SK-N-SH (cell line): Measurements from ENCODE around the gene GYS2. TPM values are rescaled to one million over a fixed set of nuclear protein-coding genes. Genes with fewer than 3 reads are reported as not detected.

Source experiments
- CTCF ChIA-PET: fragments of 300-600, 350-600 bp; formaldehyde crosslinking; extraction: SDS; loops from one replicate; lab custom pipeline; 2021; lab: Yijun Ruan, JAX
- POLR2A ChIA-PET: fragments of 350-600 bp; sonication (Branson Sonifier 250); formaldehyde crosslinking; extraction: SDS; loops from one replicate; lab custom pipeline; 2020; ENCODE audit warnings: antibody characterized with exemption, inconsistent platforms; lab: Yijun Ruan, JAX
- DNase-seq: peaks from one replicate; pipeline ENCODE4 v3.0.0; 2012
- H2AFZ ChIP-seq: fragments of 200-600 bp; sonication (generic); 2 replicates; pipeline ENCODE4 v1.8.1; 2016; ENCODE audit warnings: antibody characterized with exemption, mild to moderate bottlenecking, low read depth
- H3F3A ChIP-seq: fragments of 200-600 bp; sonication (generic); replicated peaks from 2 replicates; pipeline ENCODE3; 2016; ENCODE audit warnings: antibody characterized with exemption, mild to moderate bottlenecking; ENCODE audit not compliant: insufficient read depth
- H3K27ac ChIP-seq, 2 experiments: fragments of 200-500 bp in 1 of 2; fragments of 200-600 bp in 1 of 2; sonication (Bioruptor generic) in 1 of 2; sonication (generic), shearing (Covaris generic) in 1 of 2; 2 replicates each; pipeline versions ENCODE4 v1.5.1 to v1.6.1; 2014 to 2016; ENCODE audit warnings: low read depth in 2 of 2, inconsistent platforms in 1 of 2, low read length in 1 of 2, mild to moderate bottlenecking in 1 of 2, mixed read lengths in 1 of 2
- H3K27me3 ChIP-seq: fragments of 200-600 bp; sonication (generic), shearing (Covaris generic); 2 replicates; pipeline ENCODE4 v1.6.1; 2016; ENCODE audit warnings: mixed run types; ENCODE audit not compliant: insufficient read depth
- H3K36me3 ChIP-seq, 2 experiments: fragments of 200-500 bp in 1 of 2; fragments of 200-600 bp in 1 of 2; sonication (Bioruptor generic) in 1 of 2; sonication (generic) in 1 of 2; replicated peaks in 1 of 2; 2 replicates each; pipeline versions ENCODE3 to v1.5.1; 2014 to 2016; ENCODE audit warnings: low read length in 1 of 2, mild to moderate bottlenecking in 1 of 2; ENCODE audit not compliant: insufficient read depth in 2 of 2, control insufficient read depth in 1 of 2
- H3K4me1 ChIP-seq, 2 experiments: fragments of 200-500 bp in 1 of 2; fragments of 200-600 bp in 1 of 2; sonication (Bioruptor generic) in 1 of 2; sonication (generic), shearing (Covaris generic) in 1 of 2; 2 replicates each; pipeline versions ENCODE4 v1.5.1 to v1.6.1; 2014 to 2016; ENCODE audit warnings: low read depth in 1 of 2, low read length in 1 of 2, mixed run types in 1 of 2; ENCODE audit not compliant: insufficient read depth in 2 of 2, control insufficient read depth in 1 of 2
- H3K4me2 ChIP-seq: fragments of 200-600 bp; sonication (generic), shearing (Covaris generic); 2 replicates; pipeline ENCODE4 v1.6.1; 2017; ENCODE audit warnings: mixed run types
- H3K4me3 ChIP-seq, 2 experiments: fragments of 200-500 bp in 1 of 2; fragments of 200-600 bp in 1 of 2; sonication (Bioruptor generic) in 1 of 2; sonication (generic), shearing (Covaris generic) in 1 of 2; 2 replicates each; pipeline versions ENCODE4 v1.5.1 to v1.8.1; 2014 to 2016; ENCODE audit warnings: low read depth in 2 of 2, inconsistent platforms in 1 of 2, low read length in 1 of 2, mild to moderate bottlenecking in 1 of 2, mixed read lengths in 1 of 2, moderate library complexity in 1 of 2
- H3K79me2 ChIP-seq: fragments of 200-600 bp; sonication (generic); 2 replicates; pipeline ENCODE4 v1.8.1; 2017; ENCODE audit warnings: mild to moderate bottlenecking; ENCODE audit not compliant: insufficient read depth
- H3K9ac ChIP-seq: fragments of 200-600 bp; sonication (generic); 2 replicates; pipeline ENCODE4 v1.6.1; 2017; ENCODE audit warnings: mixed run types
- H3K9me2 ChIP-seq: fragments of 200-600 bp; sonication (generic); 2 replicates; pipeline ENCODE4 v1.6.1; 2017; ENCODE audit warnings: mixed run types
- H3K9me3 ChIP-seq: fragments of 200-600 bp; sonication (generic); 2 replicates; pipeline ENCODE4 v1.6.1; 2017; ENCODE audit warnings: mixed run types, mild to moderate bottlenecking, moderate library complexity
- H4K20me1 ChIP-seq: fragments of 200-600 bp; sonication (generic); 2 replicates; pipeline ENCODE4 v1.6.1; 2017; ENCODE audit warnings: mild to moderate bottlenecking, mixed run types; ENCODE audit not compliant: insufficient read depth
- CHD2 ChIP-seq: fragments of 150-350 bp; IDR thresholded peaks from 2 replicates; pipeline ENCODE4 v1.6.1; 2018; ENCODE audit warnings: low read length; ENCODE audit not compliant: partially characterized antibody
- CTCF ChIP-seq: fragments of 200-600 bp; sonication (generic); IDR thresholded peaks from 2 replicates; pipeline ENCODE4 v1.6.1; 2017; ENCODE audit warnings: antibody characterized with exemption, mild to moderate bottlenecking, moderate library complexity
- EZH2phosphoT487 ChIP-seq: fragments of 200-600 bp; sonication (generic); IDR thresholded peaks from 2 replicates; pipeline ENCODE4 v1.6.1; 2017; ENCODE audit warnings: low read depth, mixed run types, mild to moderate bottlenecking, antibody characterized with exemption, moderate library complexity, borderline replicate concordance
- FOXJ3 ChIP-seq: sonication (generic); formaldehyde crosslinking; IDR thresholded peaks from 2 replicates; pipeline ENCODE4 v1.5.1; 2020; ENCODE audit warnings: mild to moderate bottlenecking, missing genetic modification reagents
- MAX ChIP-seq: IDR thresholded peaks from 2 replicates; pipeline ENCODE4 v1.4.0; 2012; ENCODE audit warnings: low read depth
- MXI1 ChIP-seq: IDR thresholded peaks from 2 replicates; pipeline ENCODE4 v1.6.1; 2012; ENCODE audit warnings: mild to moderate bottlenecking, low read depth, low read length, improper control_type of control experiment
- PBX3 ChIP-seq: IDR thresholded peaks from 2 replicates; pipeline ENCODE4; 2012
- REST ChIP-seq: IDR thresholded peaks from 2 replicates; pipeline ENCODE4 v1.6.1; 2012; ENCODE audit warnings: mild to moderate bottlenecking, low read depth, low read length, moderate library complexity
- SMC3 ChIP-seq: IDR thresholded peaks from 2 replicates; pipeline ENCODE4 v1.6.1; 2012; ENCODE audit warnings: low read depth, low read length, improper control_type of control experiment
- TEAD4 ChIP-seq: IDR thresholded peaks from 2 replicates; pipeline ENCODE4 v1.4.0; 2012; ENCODE audit warnings: mild to moderate bottlenecking, borderline replicate concordance; ENCODE audit not compliant: insufficient read depth
- USF1 ChIP-seq: IDR thresholded peaks from 2 replicates; pipeline ENCODE4 v1.4.0; 2012; ENCODE audit warnings: low read depth, borderline replicate concordance
- USF2 ChIP-seq: fragments of 150-350 bp; IDR thresholded peaks from 2 replicates; pipeline ENCODE4 v1.6.1; 2017; ENCODE audit warnings: antibody characterized with exemption, low read length, low read depth, borderline replicate concordance
- ZBTB33 ChIP-seq: IDR thresholded peaks from 2 replicates; pipeline ENCODE4 v1.4.0; 2012; ENCODE audit warnings: low read depth, borderline replicate concordance
- WGBS: methylation state at CpG from one replicate; pipeline ENCODE4 v1.1.6; 2017; ENCODE audit warnings: low lambda C conversion rate; 5-methylcytosine and 5-hydroxymethylcytosine counted together
- polyA plus RNA-seq, 3 experiments: library from polyadenylated mRNA; depleted of rRNA; stranded (reverse); fragments of >200 nt; gene quantifications; 2 replicates each; pipeline ENCODE4 v1.2.3, GENCODE V29; 2012

The GYS2 gene
- polyA plus RNA-seq, 1 of the 3 experiments (the other 2 are of a cell fraction) = not detected

GRCh38 chr12:21651821-21652220 lies 47.2 kb upstream of the GYS2 start:
- H2AFZ ChIP-seq = no peak overlapping the region
- H3K79me2 ChIP-seq = peaks cover 69% of the 10 kb centered on the region
- CTCF ChIA-PET = interaction anchor here (0.6 to 1.2 kb wide), 4 partner anchors 29 to 214 kb away, joined by 3 to 4 read pairs (median 3); partner anchors contain the start of gene PYROXD1
- H3K9me2 ChIP-seq = no peaks in the 10 kb centered on the region
- WGBS = 90% methylated on average over 1 of the region's 1 CpG
- H3K4me3 ChIP-seq = no peak overlapping the region
- H4K20me1 ChIP-seq = peaks cover 4% of the 10 kb centered on the region; the same call in 1 of the 2 replicates
- DNase-seq = no peak
- H3K9me3 ChIP-seq = no peaks in the 10 kb centered on the region
- H3K27ac ChIP-seq = no peak overlapping the region
- no peak overlapping the region for H3K9ac ChIP-seq
- H3K36me3 ChIP-seq = peaks cover 62 to 71% of the 10 kb centered on the region in 2 experiments
- POLR2A ChIA-PET = no interaction called here
- H3K4me2 ChIP-seq = no peak overlapping the region
- no peaks in the 10 kb centered on the region for H3F3A ChIP-seq
- TF ChIP-seq USF1 (no peak), FOXJ3 (no peak), SMC3 (no peak), CTCF (no peak), USF2 (no peak), TEAD4 (no peak), PBX3 (no peak), MXI1 (no peak), EZH2phosphoT487 (no peak), MAX (no peak), ZBTB33 (no peak), CHD2 (no peak), REST (no peak)
- H3K4me1 ChIP-seq = peaks cover 3 to 17% of the 10 kb centered on the region in 2 experiments; a peak in 3 of 4 replicates
- H3K27me3 ChIP-seq = no peaks in the 10 kb centered on the region
